IPS-18a (cell line): ENCODE measurements around the gene RBFOX1.

Source experiments
- H3K27ac ChIP-seq: one replicate; pipeline ENCODE4 v1.5.1; 2013; ENCODE audit warnings: low read length
- H3K27me3 ChIP-seq: one replicate; pipeline ENCODE4 v1.6.1; 2013; ENCODE audit warnings: mild to moderate bottlenecking, low read length; ENCODE audit not compliant: control insufficient read depth, insufficient read depth
- H3K36me3 ChIP-seq: one replicate; pipeline ENCODE4 v1.6.1; 2013; ENCODE audit warnings: low read depth, low read length; ENCODE audit not compliant: control insufficient read depth
- H3K4me1 ChIP-seq: one replicate; pipeline ENCODE4 v1.6.1; 2013; ENCODE audit warnings: low read depth, low read length; ENCODE audit not compliant: control insufficient read depth
- H3K4me3 ChIP-seq: one replicate; pipeline ENCODE4 v1.5.1; 2013; ENCODE audit warnings: low read length
- H3K9ac ChIP-seq: one replicate; pipeline ENCODE4 v1.6.1; 2013; ENCODE audit warnings: mild to moderate bottlenecking, low read length, moderate library complexity
- H3K9me3 ChIP-seq: one replicate; pipeline ENCODE4 v1.6.1; 2013; ENCODE audit warnings: low read depth, low read length; ENCODE audit not compliant: control insufficient read depth

Gene RBFOX1

DNA sequence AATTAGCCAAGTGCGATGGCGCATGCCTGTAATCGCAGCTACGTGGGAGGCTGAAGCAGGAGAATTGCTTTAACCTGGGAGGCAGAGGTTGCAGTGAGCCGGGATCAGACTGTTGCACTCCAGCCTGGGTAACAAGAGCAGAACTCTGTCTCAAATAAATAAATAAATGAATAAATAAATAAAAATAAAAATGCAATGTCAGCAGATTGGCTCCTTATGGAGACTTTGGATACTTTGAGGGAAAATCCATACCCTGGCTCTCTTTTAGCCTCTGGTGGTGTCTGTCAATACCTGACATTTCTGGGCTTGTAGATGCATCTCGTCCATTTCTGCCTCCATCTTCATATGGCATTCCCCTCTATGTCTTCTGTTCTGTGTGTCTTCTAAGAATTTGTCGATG lies 66.7 kb downstream of the RBFOX1 start:
- H3K27me3 ChIP-seq = no peaks in the 10 kb centered on the region
- H3K36me3 ChIP-seq = no peaks in the 10 kb centered on the region
- H3K9me3 ChIP-seq = no peaks in the 10 kb centered on the region
- no peak overlapping the region for H3K9ac ChIP-seq
- no peaks in the 10 kb centered on the region for H3K4me1 ChIP-seq
- no peak overlapping the region for H3K27ac ChIP-seq
- H3K4me3 ChIP-seq = no peak overlapping the region

DNA sequence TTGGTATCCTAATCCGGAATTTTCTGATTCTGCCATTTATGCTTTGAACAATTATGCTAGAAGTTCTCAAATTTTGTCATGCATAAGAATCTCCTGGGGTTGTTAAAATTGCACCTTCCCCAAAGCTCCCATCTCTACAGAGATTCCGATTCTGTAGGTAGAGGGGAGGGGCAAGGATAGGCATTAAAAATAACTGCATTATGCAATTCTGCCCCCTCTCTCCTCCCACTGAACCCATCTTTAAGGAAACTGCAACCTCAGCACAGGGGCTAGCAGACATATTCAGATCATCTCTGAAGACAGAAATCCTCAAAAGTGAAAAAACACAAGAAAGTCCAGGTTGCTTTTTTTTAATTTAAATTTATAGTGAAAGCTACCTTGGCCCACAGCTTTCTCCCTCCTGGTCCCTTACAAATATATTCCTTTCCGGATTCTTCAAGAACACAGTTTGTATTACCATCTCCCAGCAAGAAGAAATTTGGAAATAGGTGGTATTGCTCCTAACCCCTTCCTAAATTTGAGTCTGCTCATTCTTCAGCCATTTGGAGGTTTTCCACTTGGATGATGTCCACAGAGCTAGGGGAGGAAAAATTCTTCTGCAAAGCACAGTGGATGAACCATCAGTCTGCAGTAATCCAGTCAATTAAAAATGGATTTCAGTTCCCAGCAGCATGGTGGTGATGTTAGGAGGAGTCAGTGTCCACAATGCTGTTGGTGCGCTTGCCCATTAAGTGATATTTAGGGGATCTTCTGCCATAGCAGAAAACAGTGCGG lies 67.7 kb downstream of the RBFOX1 start:
- Histone ChIP-seq H3K4me1 (no peaks in the 10 kb centered on the region), H3K9me3 (no peaks in the 10 kb centered on the region), H3K27ac (no peak overlapping the region), H3K36me3 (no peaks in the 10 kb centered on the region), H3K4me3 (no peak overlapping the region), H3K9ac (no peak overlapping the region), H3K27me3 (no peaks in the 10 kb centered on the region)

DNA sequence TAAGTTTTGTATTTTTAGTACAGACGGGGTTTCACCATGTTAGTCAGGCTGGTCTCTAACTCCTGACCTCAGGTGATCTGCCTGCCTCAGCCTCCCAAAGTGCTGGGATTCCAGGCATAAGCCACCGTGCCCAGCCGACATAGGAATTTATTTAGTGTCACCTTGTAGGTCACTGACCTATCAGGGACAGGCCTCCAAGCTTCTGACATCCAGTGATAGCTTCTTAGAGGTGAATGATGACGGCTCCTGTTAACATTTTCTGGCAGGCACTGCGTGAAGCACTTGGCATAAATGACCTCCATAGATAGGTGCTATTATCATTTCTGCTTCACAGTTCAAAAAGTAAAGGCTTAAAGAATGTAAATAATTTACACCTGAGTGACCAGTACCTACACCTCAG lies 71.6 kb downstream of the RBFOX1 start:
- Histone ChIP-seq H3K9ac (no peak overlapping the region), H3K4me1 (no peaks in the 10 kb centered on the region), H3K27me3 (no peaks in the 10 kb centered on the region), H3K27ac (no peak overlapping the region), H3K4me3 (no peak overlapping the region), H3K36me3 (no peaks in the 10 kb centered on the region), H3K9me3 (no peaks in the 10 kb centered on the region)

DNA sequence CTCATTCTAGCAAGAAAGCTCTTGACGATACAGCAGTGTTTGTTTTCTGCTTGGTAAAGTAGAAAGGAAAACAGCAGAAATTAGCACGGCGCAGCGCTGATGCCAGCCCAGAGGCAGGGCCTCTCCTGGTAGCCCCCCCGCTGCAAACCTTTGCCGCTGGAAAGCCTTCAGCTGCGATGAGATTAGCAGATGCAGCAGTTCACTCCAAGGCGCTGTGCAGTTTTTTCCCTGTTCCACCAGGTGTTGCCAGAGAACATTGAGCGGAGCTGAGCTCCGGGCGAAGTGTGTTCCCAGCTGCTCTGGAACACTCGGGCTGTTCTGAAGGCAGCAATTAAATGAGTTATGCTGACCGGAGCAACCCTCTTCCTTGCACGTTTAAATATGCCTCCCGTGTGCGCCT lies 72.5 kb downstream of the RBFOX1 start:
- Histone ChIP-seq H3K4me3 (no peak overlapping the region), H3K27me3 (no peaks in the 10 kb centered on the region), H3K4me1 (no peaks in the 10 kb centered on the region), H3K27ac (no peak overlapping the region), H3K9ac (no peak overlapping the region), H3K9me3 (no peaks in the 10 kb centered on the region), H3K36me3 (no peaks in the 10 kb centered on the region)

DNA sequence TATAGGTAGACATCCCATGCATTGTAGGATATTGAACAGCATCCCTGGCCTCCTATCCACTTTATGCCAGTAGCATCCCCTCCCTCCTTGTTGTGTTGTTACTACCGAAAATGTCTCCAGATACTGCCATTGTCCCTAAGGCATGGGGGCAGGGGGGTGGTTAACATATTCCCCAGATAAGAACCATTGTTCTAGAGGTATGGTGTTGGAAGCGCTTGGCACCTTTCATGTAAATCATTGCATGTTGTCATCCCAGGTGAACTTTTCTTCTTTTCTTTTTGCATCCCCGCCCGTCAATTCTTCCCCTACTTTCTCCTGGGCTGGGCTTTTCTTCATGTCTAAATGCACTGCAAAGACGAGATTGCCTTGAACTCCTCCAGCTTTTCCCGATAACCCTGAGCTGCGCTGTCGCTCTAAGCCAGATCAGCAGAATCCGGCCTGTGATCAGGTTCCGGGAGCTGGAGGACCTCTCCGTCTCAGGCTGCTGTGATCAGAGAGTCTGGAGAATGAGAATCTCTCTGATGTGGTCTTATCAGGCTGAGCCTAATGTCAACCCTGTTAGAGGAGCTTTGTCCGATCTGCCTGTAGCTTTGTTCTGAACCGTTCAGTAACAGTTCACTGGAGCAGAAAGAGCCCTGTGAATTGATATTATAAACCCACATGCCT lies 76.2 kb downstream of the RBFOX1 start:
- H3K4me3 ChIP-seq = no peak overlapping the region
- H3K4me1 ChIP-seq = no peaks in the 10 kb centered on the region
- H3K9me3 ChIP-seq = no peaks in the 10 kb centered on the region
- no peak overlapping the region for H3K27ac ChIP-seq
- no peak overlapping the region for H3K9ac ChIP-seq
- no peaks in the 10 kb centered on the region for H3K27me3 ChIP-seq
- H3K36me3 ChIP-seq = no peaks in the 10 kb centered on the region

DNA sequence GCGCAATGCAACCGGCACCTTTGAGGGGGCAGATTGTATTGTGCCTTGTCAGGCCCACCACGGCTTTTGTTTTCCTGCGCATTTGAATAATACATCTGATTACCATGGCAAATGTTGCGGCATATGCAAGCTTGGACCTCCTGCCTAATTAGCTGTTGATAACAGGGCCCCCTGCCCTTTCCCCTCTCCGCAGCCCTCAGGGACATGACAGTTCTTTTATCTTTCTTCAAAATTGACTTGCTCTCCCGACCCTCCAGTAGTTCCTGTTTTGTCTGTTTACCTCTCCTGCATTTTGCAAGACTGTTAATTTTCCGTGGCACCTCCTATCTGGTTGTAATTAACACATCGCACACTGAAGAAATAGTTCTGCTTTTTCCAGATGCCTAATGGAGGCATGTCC lies 86.8 kb downstream of the RBFOX1 start:
- no peaks in the 10 kb centered on the region for H3K36me3 ChIP-seq
- H3K4me1 ChIP-seq = peaks cover 6% of the 10 kb centered on the region
- H3K27ac ChIP-seq = no peak overlapping the region
- H3K4me3 ChIP-seq = no peak overlapping the region
- no peaks in the 10 kb centered on the region for H3K27me3 ChIP-seq
- H3K9ac ChIP-seq = no peak overlapping the region
- no peaks in the 10 kb centered on the region for H3K9me3 ChIP-seq

DNA sequence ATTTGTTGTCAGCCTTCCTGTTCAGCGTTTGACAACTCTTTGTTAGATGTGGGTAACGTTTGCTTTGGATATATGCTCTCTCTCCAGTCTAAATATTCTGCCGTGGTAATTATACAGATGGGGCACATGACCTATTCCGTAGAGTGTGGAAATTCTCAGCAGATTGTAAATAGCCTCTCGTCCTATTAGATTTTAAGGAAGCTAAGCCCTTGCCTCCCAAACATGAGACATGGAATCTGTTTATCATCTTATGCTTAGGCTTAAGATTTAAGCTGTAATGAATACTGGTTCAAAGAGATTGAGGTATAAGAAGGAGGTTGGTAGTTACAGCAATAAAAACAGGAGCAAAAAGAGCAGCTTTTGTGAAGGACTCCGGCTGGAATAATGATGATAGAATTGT lies 87.4 kb downstream of the RBFOX1 start:
- Histone ChIP-seq H3K4me3 (no peak overlapping the region), H3K4me1 (peaks cover 6% of the 10 kb centered on the region), H3K27me3 (no peaks in the 10 kb centered on the region), H3K9me3 (no peaks in the 10 kb centered on the region), H3K27ac (no peak overlapping the region), H3K36me3 (no peaks in the 10 kb centered on the region), H3K9ac (no peak overlapping the region)

DNA sequence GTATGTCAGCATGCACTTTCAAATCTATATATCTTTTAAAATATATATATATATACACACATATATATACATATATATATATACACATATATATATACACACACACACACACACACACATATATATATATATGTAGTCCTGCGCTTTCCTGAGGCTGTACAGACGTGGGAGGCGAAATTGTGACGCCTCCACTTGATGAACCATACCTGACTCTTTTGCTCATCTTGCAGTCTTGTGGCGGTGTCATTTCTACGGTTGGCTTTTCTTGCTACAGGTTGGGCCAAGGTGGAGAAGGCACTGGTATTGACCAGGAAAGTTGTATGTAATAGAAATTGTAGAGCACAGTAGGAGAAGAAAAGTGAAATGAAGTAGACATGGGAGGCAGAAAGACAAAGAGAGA lies 88.2 kb downstream of the RBFOX1 start:
- Histone ChIP-seq H3K4me1 (peaks cover 6% of the 10 kb centered on the region), H3K9me3 (no peaks in the 10 kb centered on the region), H3K4me3 (no peak overlapping the region), H3K27ac (no peak overlapping the region), H3K27me3 (no peaks in the 10 kb centered on the region), H3K36me3 (no peaks in the 10 kb centered on the region), H3K9ac (no peak overlapping the region)

DNA sequence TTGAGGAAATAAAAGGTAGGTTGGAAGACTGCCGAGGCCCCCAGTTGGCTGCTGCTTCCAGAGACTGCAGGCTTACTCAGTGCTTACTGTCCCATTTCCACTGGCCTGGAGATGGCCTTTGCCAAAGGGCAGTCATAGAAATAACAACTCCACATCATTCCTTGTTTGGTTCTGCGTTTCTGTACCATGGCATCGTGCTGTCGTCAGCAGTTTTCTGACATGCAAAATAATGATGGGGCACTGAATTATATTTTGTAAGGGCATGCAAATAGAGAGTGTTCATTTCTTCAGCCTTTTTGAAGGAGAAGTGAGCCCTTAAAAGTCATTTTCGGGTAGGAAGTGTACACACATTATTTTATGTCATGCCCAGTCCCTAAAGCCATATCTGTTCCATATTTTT lies 88.9 kb downstream of the RBFOX1 start:
- peaks cover 6% of the 10 kb centered on the region for H3K4me1 ChIP-seq
- no peaks in the 10 kb centered on the region for H3K36me3 ChIP-seq
- H3K27ac ChIP-seq = no peak overlapping the region
- H3K4me3 ChIP-seq = no peak overlapping the region
- H3K27me3 ChIP-seq = no peaks in the 10 kb centered on the region
- H3K9me3 ChIP-seq = no peaks in the 10 kb centered on the region
- H3K9ac ChIP-seq = no peak overlapping the region

DNA sequence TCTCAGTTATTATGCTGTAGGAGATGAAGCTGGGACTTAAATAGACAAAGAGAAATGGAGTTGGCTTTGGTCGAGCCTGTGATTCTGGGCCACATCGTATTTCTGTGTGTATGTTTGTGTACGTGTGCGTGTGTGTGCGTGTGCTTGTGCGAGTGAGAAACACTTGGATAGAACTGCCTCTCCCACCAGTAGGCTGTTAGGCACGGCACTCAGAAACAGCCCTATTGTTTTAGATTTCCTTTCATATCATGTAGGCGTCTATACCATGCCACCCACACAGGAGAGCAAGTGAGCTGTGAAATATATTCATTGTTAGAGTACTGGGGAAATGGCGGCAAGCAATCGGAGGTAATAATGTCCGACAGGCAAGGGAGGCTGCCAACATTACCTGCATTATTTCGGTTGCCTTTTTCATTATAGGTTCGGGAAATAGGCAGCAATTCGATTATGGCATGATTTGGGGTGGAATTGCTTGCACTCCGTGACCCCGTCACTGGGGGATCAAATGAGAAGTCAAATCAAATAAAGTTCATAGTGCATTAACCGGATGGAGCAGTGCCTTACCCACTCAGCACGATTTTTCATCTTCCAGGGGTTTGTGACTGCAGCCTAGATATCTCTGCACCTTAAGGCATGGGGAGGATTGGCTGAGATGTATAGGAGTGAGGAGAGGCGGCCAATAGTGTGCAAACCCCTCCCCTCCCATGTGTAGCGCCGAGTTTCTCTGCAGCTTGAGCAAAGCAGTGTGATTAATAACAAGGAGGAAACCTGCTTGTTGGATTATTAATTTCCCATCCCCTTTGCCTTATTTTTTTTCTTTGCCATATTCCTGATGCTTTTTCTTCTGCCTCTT lies 89.6 kb downstream of the RBFOX1 start:
- Histone ChIP-seq H3K4me3 (no peak overlapping the region), H3K27ac (no peak overlapping the region), H3K36me3 (no peaks in the 10 kb centered on the region), H3K9me3 (no peaks in the 10 kb centered on the region), H3K4me1 (peaks cover 6% of the 10 kb centered on the region), H3K27me3 (no peaks in the 10 kb centered on the region), H3K9ac (no peak overlapping the region)

DNA sequence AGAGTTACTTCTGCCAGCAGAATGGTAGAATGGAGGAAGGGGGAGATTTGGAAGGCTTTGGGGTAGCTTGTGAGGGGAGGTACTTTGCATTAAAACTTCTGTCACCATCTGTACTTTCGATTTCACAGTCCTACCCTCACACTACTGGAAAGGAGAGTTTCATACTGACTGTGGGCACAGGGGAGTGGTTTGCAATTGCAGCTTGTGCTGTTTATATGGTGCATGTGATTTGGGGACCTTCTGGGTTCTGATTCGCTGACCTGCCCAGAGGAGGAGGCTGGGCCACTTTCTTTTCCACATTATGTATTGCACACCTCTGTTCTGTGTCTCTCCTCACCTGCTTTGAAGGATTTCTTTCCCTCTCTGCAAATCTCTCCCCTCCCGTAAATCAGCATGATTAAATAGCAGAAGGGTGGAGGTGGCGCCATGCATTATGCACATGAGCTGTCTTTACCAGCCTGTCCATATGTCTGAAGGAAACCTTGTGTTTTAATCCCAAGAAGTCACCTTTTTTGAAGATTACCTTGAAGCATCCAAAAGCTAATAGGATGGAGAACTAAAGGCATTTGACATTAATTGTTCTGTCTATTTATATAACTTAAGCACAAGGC lies 90.9 kb downstream of the RBFOX1 start:
- H3K36me3 ChIP-seq = no peaks in the 10 kb centered on the region
- no peaks in the 10 kb centered on the region for H3K9me3 ChIP-seq
- no peak overlapping the region for H3K27ac ChIP-seq
- H3K27me3 ChIP-seq = no peaks in the 10 kb centered on the region
- no peak overlapping the region for H3K4me3 ChIP-seq
- peaks cover 6% of the 10 kb centered on the region for H3K4me1 ChIP-seq
- no peak overlapping the region for H3K9ac ChIP-seq
